HL-60 (cell line): ENCODE results near the gene SYNM.

Experiments
- GABPA ChIP-seq: IDR thresholded peaks from 2 replicates; pipeline ENCODE4 v1.6.1; 2012; ENCODE audit warnings: low read depth
- POLR2AphosphoS5 ChIP-seq: IDR thresholded peaks from 2 replicates; pipeline ENCODE4 v1.6.1; 2012; ENCODE audit warnings: low read depth
- SPI1 ChIP-seq: IDR thresholded peaks from 2 replicates; pipeline ENCODE4 v1.6.1; 2012; ENCODE audit warnings: low read depth, mild to moderate bottlenecking, borderline replicate concordance
- TF ChIP-seq, protein P1 (sequence below): IDR thresholded peaks from one replicate; pipeline ENCODE4 v1.5.1; 2011; ENCODE audit warnings: low read length, control low read depth, inconsistent platforms; ENCODE audit not compliant: insufficient read depth
- TF ChIP-seq, protein P2 (sequence below): IDR thresholded peaks from 2 replicates; pipeline ENCODE4 v1.6.1; 2012; ENCODE audit warnings: low read depth; ENCODE audit not compliant: insufficient replicate concordance

DNA sequence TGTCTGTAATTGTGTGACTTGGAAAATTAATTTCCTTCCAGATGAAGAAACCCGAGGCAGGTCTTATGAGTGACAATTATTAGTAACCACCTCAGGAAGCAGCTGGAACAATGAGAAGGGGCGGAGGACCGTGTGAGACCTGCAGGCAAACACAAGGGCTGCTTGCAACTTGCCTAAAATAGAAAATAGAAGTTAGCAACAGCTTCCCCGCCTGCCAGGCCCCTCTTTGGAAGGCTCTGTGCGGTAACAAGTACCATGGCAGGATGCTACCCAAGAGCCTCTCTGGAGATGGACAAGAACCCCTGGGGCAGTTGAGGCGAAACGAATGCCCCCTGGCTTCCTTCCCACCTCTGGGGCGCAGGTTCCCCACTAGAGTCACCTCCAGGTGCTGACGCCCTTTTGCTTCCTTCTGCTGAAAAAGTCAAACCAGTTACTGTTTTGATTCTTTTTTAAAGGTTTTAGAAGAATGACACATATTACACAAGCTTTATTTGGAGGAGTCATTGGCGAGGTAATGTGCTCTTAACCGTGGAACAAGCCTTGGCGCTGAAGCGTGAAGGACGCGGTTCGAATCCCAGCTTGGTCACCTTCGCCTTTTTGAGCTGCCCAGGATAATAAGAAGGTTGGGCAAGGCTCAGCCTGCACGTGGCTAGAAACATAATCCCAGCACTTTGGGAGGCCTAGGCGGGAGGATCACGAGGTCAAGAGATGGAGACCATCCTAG, 47.0 kb upstream of the SYNM start:
- TF ChIP-seq, protein P1, sequence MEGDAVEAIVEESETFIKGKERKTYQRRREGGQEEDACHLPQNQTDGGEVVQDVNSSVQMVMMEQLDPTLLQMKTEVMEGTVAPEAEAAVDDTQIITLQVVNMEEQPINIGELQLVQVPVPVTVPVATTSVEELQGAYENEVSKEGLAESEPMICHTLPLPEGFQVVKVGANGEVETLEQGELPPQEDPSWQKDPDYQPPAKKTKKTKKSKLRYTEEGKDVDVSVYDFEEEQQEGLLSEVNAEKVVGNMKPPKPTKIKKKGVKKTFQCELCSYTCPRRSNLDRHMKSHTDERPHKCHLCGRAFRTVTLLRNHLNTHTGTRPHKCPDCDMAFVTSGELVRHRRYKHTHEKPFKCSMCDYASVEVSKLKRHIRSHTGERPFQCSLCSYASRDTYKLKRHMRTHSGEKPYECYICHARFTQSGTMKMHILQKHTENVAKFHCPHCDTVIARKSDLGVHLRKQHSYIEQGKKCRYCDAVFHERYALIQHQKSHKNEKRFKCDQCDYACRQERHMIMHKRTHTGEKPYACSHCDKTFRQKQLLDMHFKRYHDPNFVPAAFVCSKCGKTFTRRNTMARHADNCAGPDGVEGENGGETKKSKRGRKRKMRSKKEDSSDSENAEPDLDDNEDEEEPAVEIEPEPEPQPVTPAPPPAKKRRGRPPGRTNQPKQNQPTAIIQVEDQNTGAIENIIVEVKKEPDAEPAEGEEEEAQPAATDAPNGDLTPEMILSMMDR = no peak
- TF ChIP-seq POLR2AphosphoS5 (no peak), GABPA (no peak), SPI1 (no peak)
- TF ChIP-seq, protein P2, sequence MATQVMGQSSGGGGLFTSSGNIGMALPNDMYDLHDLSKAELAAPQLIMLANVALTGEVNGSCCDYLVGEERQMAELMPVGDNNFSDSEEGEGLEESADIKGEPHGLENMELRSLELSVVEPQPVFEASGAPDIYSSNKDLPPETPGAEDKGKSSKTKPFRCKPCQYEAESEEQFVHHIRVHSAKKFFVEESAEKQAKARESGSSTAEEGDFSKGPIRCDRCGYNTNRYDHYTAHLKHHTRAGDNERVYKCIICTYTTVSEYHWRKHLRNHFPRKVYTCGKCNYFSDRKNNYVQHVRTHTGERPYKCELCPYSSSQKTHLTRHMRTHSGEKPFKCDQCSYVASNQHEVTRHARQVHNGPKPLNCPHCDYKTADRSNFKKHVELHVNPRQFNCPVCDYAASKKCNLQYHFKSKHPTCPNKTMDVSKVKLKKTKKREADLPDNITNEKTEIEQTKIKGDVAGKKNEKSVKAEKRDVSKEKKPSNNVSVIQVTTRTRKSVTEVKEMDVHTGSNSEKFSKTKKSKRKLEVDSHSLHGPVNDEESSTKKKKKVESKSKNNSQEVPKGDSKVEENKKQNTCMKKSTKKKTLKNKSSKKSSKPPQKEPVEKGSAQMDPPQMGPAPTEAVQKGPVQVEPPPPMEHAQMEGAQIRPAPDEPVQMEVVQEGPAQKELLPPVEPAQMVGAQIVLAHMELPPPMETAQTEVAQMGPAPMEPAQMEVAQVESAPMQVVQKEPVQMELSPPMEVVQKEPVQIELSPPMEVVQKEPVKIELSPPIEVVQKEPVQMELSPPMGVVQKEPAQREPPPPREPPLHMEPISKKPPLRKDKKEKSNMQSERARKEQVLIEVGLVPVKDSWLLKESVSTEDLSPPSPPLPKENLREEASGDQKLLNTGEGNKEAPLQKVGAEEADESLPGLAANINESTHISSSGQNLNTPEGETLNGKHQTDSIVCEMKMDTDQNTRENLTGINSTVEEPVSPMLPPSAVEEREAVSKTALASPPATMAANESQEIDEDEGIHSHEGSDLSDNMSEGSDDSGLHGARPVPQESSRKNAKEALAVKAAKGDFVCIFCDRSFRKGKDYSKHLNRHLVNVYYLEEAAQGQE = no peak
